Fibroblast of lung (primary cell): ENCODE measurements around the gene ULBP2.

ENCODE experiments used
- EZH2 ChIP-seq: IDR thresholded peaks from 2 replicates; pipeline ENCODE4 v1.5.1; 2012; ENCODE audit warnings: low read length, control low read depth, mild to moderate bottlenecking; ENCODE audit errors: missing control alignments
- TF ChIP-seq, protein P1 (sequence below), 2 donors: IDR thresholded peaks in 1 of 2; conservative IDR thresholded peaks in 1 of 2; 1 replicate in 1 of 2; 2 replicates in 1 of 2; pipeline ENCODE4 v1.5.1; 2011 to 2012; ENCODE audit warnings: low read length in 2 of 2, control low read depth in 1 of 2, inconsistent platforms in 1 of 2, low read depth in 1 of 2, mild to moderate bottlenecking in 1 of 2

DNA sequence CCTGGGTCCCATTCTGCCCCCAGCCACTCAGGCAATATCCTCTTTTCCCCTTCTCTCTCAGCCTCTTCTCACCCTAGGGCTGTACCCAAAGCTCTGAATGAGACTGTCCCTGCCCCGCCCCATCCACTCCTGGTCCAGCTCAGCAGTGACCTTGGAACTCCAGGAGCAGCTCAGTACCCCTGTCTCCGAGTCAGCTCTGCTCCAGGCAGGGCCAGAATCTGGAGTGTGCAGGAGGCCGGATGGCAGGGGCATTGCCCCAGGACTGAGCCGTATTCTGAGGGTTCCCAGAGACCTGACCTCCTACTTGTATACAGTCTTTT is 16.9 kb upstream of the ULBP2 start:
- TF ChIP-seq, protein P1, sequence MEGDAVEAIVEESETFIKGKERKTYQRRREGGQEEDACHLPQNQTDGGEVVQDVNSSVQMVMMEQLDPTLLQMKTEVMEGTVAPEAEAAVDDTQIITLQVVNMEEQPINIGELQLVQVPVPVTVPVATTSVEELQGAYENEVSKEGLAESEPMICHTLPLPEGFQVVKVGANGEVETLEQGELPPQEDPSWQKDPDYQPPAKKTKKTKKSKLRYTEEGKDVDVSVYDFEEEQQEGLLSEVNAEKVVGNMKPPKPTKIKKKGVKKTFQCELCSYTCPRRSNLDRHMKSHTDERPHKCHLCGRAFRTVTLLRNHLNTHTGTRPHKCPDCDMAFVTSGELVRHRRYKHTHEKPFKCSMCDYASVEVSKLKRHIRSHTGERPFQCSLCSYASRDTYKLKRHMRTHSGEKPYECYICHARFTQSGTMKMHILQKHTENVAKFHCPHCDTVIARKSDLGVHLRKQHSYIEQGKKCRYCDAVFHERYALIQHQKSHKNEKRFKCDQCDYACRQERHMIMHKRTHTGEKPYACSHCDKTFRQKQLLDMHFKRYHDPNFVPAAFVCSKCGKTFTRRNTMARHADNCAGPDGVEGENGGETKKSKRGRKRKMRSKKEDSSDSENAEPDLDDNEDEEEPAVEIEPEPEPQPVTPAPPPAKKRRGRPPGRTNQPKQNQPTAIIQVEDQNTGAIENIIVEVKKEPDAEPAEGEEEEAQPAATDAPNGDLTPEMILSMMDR (conservative IDR thresholded peaks at IDR 0.05 in 1 of 2, IDR thresholded peaks at IDR 0.05 in 1 of 2; ENCODE audit: low read depth in 1 of 2, low read length in 2 of 2) = no peak
- no peak for TF ChIP-seq EZH2
